ENCODE measurements around the gene ZNF429.
"Not testable (repeated sequence)": the region's sequence is repeated elsewhere in the genome, so short reads cannot be mapped to it uniquely, and the experiment has no call there.

ZNF429 gene

GRCh38 chr19:21588065-21588601 lies 82.7 kb downstream of the ZNF429 start:
- DNase-seq: no peak

- no peak for DNase-seq
Measured at GRCh38 chr19:21590867-21591266, 85.5 kb downstream of the ZNF429 start.

- no peak for DNase-seq
Measured at GRCh38 chr19:21593008-21593481, 87.6 kb downstream of the ZNF429 start.

- no peak for DNase-seq
Measured at GRCh38 chr19:21593502-21593901, 88.1 kb downstream of the ZNF429 start.

GRCh38 chr19:21593934-21594820 lies 88.8 kb downstream of the ZNF429 start:
- DNase-seq: no peak

GRCh38 chr19:21595185-21595584 lies 89.8 kb downstream of the ZNF429 start:
- DNase-seq: no peak

- DNase-seq: no peak
Measured at GRCh38 chr19:21602082-21602658, 96.8 kb downstream of the ZNF429 start.

- not testable (repeated sequence) for DNase-seq
Measured at GRCh38 chr19:21602659-21603430, 97.4 kb downstream of the ZNF429 start.

GRCh38 chr19:21603431-21604231 lies 98.2 kb downstream of the ZNF429 start:
- DNase-seq: no peak

- DNase-seq: no peak
Measured at GRCh38 chr19:21604351-21604926, 99.0 kb downstream of the ZNF429 start.

Data from anterior cingulate cortex (tissue), 58 donors.